ENCODE data around the gene HOXA3. TPM values are rescaled to one million over a fixed set of nuclear protein-coding genes. Genes with fewer than 3 reads are reported as not detected.

HOXA3 gene
- total RNA-seq, 1 donor from 2014 or later: 12.1 TPM

DNA sequence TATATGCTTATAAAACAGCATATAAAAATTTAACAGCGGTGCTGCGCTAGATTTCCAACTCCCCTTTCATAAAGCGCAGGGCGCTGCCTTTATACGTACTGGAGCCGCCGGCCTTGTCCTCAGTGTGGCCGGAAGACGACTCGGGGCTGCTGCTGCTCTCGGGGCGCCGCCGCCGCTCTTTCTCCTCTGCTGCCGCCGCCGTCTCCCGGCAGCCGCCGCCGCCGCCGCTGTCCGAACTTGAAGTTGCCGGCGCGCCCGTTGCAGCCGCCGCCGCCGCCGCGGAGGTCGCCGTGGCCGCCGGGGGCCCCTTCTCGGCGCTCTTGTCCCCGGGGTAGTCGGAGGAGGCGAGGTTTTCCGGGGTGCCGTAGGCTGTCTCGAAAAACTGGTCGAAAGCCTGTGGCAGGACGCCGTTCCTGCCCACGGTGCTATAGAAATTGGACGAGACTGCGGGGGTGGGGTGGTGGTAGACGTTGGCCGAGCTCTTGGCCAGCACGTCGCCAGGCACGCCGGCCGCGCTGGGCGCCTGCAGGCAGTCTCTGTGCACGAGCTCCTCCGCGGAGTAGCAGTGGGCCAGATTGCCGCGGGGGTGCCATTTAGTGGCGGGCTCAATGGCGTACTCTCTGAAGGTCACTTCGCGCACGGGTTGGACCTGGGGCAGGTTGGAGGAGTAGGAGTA is 32.1 kb upstream of the HOXA3 start:
- peak overlapping the region; percentile 63 for H3K4me3 Mint-ChIP-seq (ENCODE audit: unreplicated experiment)
- H3K9me3 Mint-ChIP-seq (ENCODE audit: low read depth): no peaks in the 10 kb centered on the region
- H3K27me3 Mint-ChIP-seq (ENCODE audit: low read depth): peaks cover 75% of the 10 kb centered on the region
- H3K4me1 Mint-ChIP-seq (ENCODE audit: low read depth): peaks cover 44% of the 10 kb centered on the region
- H3K36me3 Mint-ChIP-seq (ENCODE audit: low read depth): peaks cover 5% of the 10 kb centered on the region
- DNase-seq (ENCODE audit: low spot score): peak; percentile 88
- TF ChIP-seq CTCF (IDR thresholded peaks at IDR 0.05): no peak
- H3K27ac Mint-ChIP-seq (ENCODE audit: unreplicated experiment): no peak overlapping the region

DNA sequence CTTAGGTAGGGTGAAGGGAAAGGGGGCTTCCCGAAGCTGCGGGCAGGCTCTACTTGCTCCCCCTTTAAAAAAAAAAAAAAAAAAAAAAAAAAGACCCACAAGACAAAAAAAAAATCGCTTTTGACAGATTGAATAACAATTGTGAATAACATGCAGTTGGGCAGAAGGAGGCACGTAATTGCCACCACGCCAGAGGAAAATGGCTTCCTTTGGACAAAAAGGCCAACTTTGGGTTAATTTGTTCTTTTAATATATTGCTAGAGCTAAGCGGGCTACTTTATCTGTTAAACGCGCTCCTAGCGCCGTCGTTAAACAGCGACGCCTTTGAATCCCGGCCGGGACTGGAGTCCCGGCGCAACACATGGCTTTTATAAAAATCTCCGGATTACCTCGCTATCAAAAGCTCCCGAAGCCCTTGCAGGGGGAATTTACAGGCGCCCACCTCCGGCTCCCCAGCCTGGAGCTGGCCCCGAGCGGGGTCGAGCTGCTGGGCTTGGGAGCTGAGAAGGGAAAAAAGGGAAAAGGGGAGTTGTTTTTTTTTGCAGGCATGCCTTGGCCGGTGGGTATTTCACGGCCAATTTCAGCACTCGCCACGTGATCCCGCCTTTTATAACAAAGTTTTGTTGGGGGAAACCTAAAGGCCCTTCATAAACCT is 31.4 kb upstream of the HOXA3 start:
- Mint-ChIP-seq H3K27me3 (ENCODE audit: low read depth) (peaks cover 75% of the 10 kb centered on the region), H3K27ac (ENCODE audit: unreplicated experiment) (no peak overlapping the region), H3K9me3 (ENCODE audit: low read depth) (no peaks in the 10 kb centered on the region), H3K4me3 (ENCODE audit: unreplicated experiment) (peak overlapping the region; percentile 63), H3K4me1 (ENCODE audit: low read depth) (peaks cover 43% of the 10 kb centered on the region), H3K36me3 (ENCODE audit: low read depth) (peaks cover 8% of the 10 kb centered on the region)
- TF ChIP-seq CTCF (IDR thresholded peaks at IDR 0.05): peak; percentile 18
- no peak for DNase-seq (ENCODE audit: low spot score)

DNA sequence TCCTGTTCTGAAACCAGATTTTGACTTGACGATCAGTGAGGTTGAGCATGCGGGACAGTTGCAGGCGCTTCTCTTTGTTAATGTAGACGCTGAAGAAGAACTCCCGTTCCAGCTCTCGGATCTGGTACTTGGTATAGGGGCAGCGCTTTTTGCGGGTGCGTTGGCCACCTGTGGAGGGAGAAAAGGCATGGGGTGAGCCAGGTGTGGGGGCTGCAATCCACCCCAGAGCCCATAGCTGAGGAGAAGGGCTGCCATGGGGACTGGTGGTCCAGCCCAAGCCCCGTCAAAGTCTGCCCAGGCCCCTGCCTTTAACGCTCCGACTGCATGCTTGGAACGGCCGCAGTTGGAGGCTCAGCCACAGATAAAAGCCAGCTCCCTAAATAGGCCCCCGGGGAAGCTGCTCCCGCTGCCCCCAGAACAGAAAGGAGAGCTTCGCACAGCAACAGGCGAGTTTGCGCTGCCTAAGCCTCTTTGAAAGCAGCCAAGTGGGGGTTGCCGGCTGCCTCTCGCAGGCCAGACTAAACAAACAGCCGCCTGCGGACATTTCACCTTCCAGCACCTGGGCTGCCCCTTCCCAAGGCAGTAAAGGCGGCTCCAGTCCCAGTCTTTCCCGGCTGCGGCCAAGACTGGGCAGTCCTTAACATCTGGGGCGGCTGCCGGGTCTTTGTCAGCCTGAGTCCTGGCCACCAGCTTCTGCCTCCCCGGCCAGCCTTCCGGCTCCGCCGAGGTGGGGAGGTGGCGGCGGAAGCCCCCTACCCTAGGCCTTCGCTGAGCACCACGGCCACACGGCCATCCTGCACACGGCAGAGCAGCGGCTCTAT is 30.7 kb upstream of the HOXA3 start:
- H3K27me3 Mint-ChIP-seq (ENCODE audit: low read depth): peaks cover 74% of the 10 kb centered on the region
- peaks cover 5% of the 10 kb centered on the region for H3K36me3 Mint-ChIP-seq (ENCODE audit: low read depth)
- no peak overlapping the region for H3K27ac Mint-ChIP-seq (ENCODE audit: unreplicated experiment)
- H3K4me3 Mint-ChIP-seq (ENCODE audit: unreplicated experiment): no peak overlapping the region
- H3K9me3 Mint-ChIP-seq (ENCODE audit: low read depth): no peaks in the 10 kb centered on the region
- peaks cover 36% of the 10 kb centered on the region for H3K4me1 Mint-ChIP-seq (ENCODE audit: low read depth)
- DNase-seq (ENCODE audit: low spot score): peak; percentile 66
- TF ChIP-seq CTCF (IDR thresholded peaks at IDR 0.05): no peak

- peaks cover 75% of the 10 kb centered on the region for H3K27me3 Mint-ChIP-seq (ENCODE audit: low read depth)
Measured at GRCh38 chr7:27182285-27182841, 30.0 kb upstream of the HOXA3 start.

More at GRCh38 chr7:27182285-27182841, 30.0 kb upstream of the HOXA3 start:
- no peak for DNase-seq (ENCODE audit: low spot score)
- Mint-ChIP-seq H3K9me3 (ENCODE audit: low read depth) (no peaks in the 10 kb centered on the region), H3K4me1 (ENCODE audit: low read depth) (peaks cover 31% of the 10 kb centered on the region), H3K4me3 (ENCODE audit: unreplicated experiment) (no peak overlapping the region), H3K27ac (ENCODE audit: unreplicated experiment) (no peak overlapping the region), H3K36me3 (ENCODE audit: low read depth) (peaks cover 9% of the 10 kb centered on the region)
- no peak for TF ChIP-seq CTCF (IDR thresholded peaks at IDR 0.05)
